Activated gamma-delta T cell treated with anti-CD3 and anti-CD28 coated beads, Interleukin-2, amount 50 U/mL, for 16 hours (primary cell): Measurements from ENCODE around the gene AKT3.
"Not testable (repeated sequence)": the region's sequence is repeated elsewhere in the genome, so short reads cannot be mapped to it uniquely, and the experiment has no call there.

ENCODE experiments used
- DNase-seq: peaks from one replicate; pipeline ENCODE4 v3.0.0-alpha.2; 2020; ENCODE audit warnings: low read depth

Gene AKT3

DNA sequence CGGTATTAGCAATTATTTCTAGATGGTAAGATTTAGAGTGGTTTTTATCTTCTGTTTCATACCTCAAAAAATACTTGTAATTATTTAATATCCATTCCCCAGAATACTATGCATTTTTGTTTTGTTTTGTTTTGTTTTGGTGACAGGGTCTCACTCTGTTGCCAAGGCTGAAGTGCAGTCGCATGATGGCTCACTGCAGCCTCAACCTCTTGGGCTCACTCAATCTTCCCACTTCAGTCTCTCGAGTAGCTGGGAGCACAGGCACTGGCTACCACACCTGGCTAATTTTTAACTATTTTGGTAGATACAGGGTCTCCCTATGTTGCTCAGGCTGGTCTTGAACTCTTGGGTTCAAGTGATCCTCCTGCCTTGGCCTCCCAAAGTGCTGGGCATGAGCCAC, 252.7 kb downstream of the AKT3 start:
- DNase-seq = no peak

- peak; percentile 12 for DNase-seq
These were observed 253.5 kb downstream of the AKT3 start for GRCh38 chr1:243596431-243597062.

- DNase-seq = no peak
These were observed 254.4 kb downstream of the AKT3 start for GRCh38 chr1:243595527-243596210.

DNA sequence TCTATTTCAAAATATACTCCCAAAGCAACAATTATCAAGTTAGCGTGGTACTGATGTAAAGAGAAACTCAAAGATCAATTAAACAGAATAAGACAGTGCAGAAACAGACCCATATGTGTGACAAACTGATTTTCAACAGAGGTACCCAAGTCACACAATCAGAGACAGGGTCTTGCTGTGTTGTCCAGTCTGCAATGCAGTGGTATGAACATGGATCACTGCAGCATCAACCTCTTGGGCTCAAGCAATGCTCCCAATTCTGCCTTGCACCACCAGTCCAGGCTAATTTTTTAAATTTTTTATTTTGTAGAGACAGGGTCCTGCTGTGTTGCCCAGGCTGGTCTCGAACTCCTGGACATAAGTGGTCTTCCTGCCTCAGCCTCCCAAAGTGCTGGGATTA, 255.6 kb downstream of the AKT3 start:
- DNase-seq = no peak

DNA sequence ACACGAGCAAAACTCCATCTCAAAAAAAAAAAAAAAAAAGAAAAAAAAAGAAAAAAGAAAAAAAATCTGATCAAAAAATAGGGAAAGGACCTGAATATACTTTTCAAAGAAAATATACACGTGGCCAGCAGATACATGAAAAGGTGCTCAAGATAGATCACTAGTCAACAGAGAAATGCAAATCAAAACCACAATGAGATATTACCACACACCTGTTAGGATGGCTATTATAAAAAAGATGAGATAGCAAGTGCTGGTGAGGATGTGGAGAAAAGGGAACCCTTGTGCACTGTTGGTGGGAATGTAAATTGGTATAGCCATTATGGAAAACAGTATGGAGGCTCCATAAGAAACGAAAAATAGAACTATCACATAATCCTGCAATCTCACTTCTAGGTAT, 260.8 kb downstream of the AKT3 start:
- not testable (repeated sequence) for DNase-seq

DNA sequence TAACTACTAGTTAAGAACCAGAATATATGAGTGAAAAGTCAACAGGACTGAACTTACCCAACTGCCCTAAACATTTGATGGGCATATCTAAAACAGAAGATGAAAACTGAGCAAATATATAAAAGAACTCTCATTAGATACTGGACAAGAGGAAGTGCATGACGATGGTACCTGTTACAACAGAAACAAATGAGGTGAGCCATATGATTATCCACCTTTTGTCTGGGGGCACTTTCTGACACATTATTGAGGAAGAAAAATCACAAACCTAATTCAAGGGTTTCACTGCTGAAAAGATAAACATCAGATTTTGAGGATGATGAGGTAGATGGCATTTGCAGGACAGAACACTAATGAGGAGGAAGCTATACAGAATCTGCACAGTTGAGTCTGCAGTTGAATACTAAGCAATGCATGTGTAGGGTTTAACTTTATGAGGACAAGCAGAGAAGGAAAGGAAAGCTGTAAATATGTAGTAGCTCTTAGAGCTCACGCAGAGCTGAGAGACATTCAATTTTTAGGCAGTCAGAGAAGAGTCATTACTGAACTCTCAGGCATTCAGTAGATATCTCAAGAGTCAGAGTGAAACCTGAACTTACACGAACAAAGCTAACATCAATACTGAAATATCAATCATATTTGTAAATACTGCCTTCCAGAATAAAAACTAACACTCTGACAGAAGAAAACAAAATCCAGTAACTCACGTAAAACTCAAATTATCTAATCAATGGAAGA, 262.1 kb downstream of the AKT3 start:
- no peak for DNase-seq

GRCh38 chr1:243587285-243587684, 262.8 kb downstream of the AKT3 start:
- no peak for DNase-seq

GRCh38 chr1:243585982-243586381, 264.1 kb downstream of the AKT3 start:
- DNase-seq = no peak

- DNase-seq = no peak
These were observed 267.7 kb downstream of the AKT3 start for GRCh38 chr1:243582326-243582725.

GRCh38 chr1:243580984-243581383, 269.1 kb downstream of the AKT3 start:
- no peak for DNase-seq

DNA sequence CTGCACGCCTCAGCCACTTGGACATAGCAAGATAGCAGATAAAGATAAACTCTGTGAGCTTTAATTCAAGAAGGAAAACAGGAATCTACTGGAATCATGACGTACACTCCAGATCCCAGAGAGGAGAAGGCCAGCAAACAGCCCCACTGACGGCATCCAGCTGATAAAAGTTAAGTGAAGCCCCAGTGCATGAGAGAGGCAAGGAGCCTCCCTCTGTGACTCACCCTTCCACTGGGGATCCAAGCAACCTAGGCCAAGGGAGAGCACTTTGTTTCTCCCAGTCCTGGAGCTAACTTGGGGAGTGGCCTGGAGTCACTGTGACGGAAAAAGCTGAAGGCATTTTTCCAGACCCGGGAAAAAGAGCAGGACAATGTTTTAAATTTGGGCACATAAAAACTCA, 270.0 kb downstream of the AKT3 start:
- DNase-seq = no peak

- no peak for DNase-seq
These were observed 275.0 kb downstream of the AKT3 start for GRCh38 chr1:243575070-243575469.

DNA sequence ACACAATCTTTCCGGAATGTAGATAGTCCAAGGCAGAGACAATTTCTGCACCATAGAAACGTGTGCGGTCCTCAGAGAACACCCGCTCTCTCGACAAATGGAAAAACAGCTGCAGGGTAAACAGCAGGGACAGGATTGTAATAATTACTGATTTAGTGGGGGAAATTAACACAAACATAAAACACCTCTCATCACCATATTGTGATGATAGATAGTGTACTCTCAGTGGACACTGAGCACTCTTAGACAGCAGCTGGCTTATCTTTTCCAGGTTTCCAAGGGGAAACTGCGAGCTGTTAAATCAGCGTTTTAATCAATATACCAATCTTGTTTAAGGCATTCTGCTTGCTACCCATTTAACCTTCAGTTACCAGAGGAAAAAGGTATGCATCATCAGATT, 277.1 kb downstream of the AKT3 start:
- no peak for DNase-seq

DNA sequence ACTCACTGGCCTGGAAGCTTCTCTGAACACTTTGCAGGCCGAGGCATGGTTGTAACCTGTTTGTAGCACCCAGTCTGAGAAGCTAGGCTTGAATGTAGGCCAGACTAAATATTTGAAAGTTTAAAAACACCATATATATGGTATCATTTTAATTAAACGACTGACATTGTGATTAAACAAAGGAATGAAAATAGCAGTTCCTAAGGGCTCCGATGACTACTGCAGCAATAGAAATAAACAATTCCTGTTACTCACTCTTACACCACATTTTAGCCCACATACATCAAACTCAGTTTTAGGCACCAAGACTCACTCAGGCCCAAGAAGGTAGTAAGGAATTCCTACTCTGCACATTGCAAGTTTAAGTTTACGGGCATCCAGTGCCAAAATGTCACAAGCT, 281.2 kb downstream of the AKT3 start:
- no peak for DNase-seq

DNA sequence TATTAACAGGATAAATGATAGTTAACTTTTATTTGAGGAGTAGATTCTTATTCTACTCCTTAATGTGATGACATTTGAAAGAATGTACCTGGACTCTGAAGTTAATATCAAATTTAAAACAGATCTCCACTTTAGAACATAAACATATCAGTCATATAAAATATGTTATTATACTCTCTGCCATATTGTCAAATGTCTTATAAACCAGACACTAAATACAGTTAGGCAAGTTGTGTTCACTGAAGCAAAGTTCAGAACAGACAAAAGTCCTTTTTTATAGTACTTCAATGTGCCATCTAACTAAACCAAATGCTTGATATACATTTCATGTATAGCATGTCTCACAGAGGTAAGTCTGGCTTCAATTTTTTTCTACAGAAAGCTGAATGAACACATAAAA, 285.2 kb downstream of the AKT3 start:
- DNase-seq = no peak

DNA sequence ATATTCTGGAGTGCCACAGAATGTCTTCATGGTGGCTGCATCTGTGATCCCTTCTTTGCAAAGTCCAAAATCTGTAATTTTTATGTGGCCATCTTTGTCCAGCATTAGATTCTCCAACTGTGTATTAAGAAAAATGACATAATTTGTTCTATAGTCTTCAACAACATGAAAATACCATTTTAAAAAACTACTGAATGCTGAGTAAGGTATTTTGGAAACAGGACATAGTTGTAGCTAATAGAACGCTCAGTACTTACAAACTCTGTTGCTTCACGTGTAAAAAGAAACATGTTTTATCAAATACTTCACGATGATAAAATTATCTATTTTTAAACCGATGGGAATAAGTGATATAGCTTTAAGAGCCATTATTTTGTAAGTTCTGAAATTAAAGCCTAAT, 286.3 kb downstream of the AKT3 start:
- no peak for DNase-seq

GRCh38 chr1:243562473-243562872, 287.6 kb downstream of the AKT3 start:
- no peak for DNase-seq

- DNase-seq = no peak
These were observed 288.3 kb downstream of the AKT3 start for GRCh38 chr1:243561588-243562319.

DNA sequence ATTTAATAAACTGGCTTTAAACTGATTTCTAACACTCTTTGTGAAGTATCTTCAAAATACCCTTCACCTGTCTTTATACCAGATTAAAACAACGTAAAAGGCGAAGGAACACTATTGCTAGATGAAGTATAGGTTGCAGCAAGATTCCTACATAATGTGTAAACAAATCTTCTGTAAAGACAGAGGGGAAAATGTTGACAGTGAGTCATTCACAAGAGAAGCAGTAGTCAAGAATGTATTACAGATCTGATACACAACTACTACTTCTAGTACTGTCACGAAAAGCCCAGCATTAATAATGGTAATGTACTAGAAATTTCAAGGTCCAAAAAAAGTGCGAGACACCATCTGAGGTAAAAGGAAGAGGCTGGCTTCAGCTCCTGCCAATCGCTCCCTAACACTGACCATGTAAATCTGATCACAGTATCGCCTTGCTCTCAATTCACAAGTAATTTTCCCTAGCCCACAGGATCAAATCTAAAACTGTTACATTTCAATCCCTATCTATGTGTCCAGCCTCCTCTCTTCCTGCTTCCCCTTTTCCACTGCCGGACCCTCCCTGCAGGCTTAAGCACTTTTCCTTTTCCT, 290.4 kb downstream of the AKT3 start:
- DNase-seq = no peak

- DNase-seq = no peak
These were observed 291.5 kb downstream of the AKT3 start for GRCh38 chr1:243558576-243558975.

DNA sequence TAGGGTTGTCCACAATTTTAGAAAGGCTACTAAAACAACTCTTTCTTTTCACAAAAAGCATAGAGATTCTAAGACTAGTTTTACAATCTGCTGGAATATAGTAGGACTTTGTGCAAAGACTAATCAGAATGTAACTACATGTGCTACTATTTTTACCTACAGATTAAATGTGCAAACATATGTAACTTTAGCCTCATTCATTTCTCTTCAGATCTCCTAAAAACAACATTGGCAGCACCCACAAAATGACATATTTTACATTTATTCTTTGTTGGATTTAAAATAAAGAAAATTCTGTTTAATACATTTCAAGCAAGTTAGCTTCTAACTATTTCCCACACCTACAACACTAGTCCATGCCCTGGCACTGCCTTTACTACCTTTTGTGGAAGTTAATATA, 292.2 kb downstream of the AKT3 start:
- no peak for DNase-seq

DNA sequence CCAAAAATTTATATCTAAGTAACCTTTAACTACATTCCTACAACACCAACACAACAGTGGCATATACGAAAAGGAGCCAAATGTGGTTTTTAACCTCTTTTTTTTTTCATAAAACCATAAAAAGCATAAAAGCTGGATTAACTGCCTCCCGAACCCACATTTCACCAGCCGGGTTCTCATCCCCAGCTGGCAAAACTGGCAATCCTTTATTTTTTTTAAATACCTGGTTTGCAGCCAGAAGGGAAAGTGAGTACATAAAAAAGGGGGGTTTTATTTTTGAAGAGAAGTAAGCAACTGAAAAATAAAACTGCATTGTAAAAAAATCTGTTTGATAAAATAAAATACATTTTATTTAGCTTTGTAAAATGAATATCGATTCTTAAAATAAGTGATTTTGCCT, 295.4 kb downstream of the AKT3 start:
- no peak for DNase-seq
